Right cardiac atrium (tissue), 5 donors: ENCODE measurements around the gene PLEKHA5. TPM values are rescaled to one million over a fixed set of nuclear protein-coding genes. Genes with fewer than 3 reads are reported as not detected.

ENCODE experiments used
- ATAC-seq, 2 donors: fragments of 200-7000 bp; cut with Tn5 transposase; one replicate each; pipeline versions ENCODE4 v1.8.0 to v1.9.1; 2020; ENCODE audit warnings: moderate library complexity in 2 of 2, mild to moderate bottlenecking in 1 of 2
- DNase-seq, 3 donors: peaks; one replicate each; pipeline ENCODE4 v3.0.0-alpha.2; 2020
- H3K27ac ChIP-seq: one replicate; pipeline ENCODE4 v1.5.1; 2013; ENCODE audit warnings: mild to moderate bottlenecking, low read length, control low read depth, moderate library complexity
- H3K27me3 ChIP-seq: one replicate; pipeline ENCODE4 v1.6.1; 2013; ENCODE audit not compliant: control insufficient read depth, insufficient read depth
- H3K4me1 ChIP-seq: one replicate; pipeline ENCODE4 v1.6.1; 2013; ENCODE audit warnings: low read length; ENCODE audit not compliant: control insufficient read depth, insufficient read depth
- H3K4me3 ChIP-seq: one replicate; pipeline ENCODE4 v1.5.1; 2013; ENCODE audit warnings: low read length, control low read depth
- H3K9me3 ChIP-seq: one replicate; pipeline ENCODE4 v1.6.1; 2013; ENCODE audit warnings: low read length; ENCODE audit not compliant: control insufficient read depth
- WGBS: extraction: QIAGEN DNeasy Blood & Tissue Kit; methylation state at CpG from one replicate; pipeline ENCODE4 v1.1.7; 2013; 5-methylcytosine and 5-hydroxymethylcytosine counted together
- intact Hi-C, 4 donors: fragments of 100-400 bp; cut with DNase I; formaldehyde crosslinking; loops; one replicate each; pipeline versions ENCODE4 v1.11.0 to v1.14.0; 2022 to 2023
- polyA plus RNA-seq: library from polyadenylated mRNA; stranded (reverse); fragments of 200-250 nt; gene quantifications from one replicate; pipeline ENCODE4 v1.2.3, GENCODE V29; 2013
- total RNA-seq, 4 donors: library from RNA; stranded (reverse); fragmentation: NEBNext Ultra II Directional; extraction: Animal tissue kit (Norgen Biotek cat#: 25700); gene quantifications; one replicate each; pipeline ENCODE4 v1.2.1, GENCODE V29; 2021
- donor health status: healthy with polysubstance abuse.
- donor health status: DM: no; HTN: yes; CAD: no.
- donor health status: DM: no; HTN: no; CAD: no.
- donor health status: DM: no; HTN: yes; CAD: no; lungs with severe emphysema.
- donor health status: DM: yes; HTN: yes; CAD: no.

The PLEKHA5 gene
- total and polyA plus RNA-seq, 5 donors = 47.3 to 88.0 (median 66.2) TPM

DNA sequence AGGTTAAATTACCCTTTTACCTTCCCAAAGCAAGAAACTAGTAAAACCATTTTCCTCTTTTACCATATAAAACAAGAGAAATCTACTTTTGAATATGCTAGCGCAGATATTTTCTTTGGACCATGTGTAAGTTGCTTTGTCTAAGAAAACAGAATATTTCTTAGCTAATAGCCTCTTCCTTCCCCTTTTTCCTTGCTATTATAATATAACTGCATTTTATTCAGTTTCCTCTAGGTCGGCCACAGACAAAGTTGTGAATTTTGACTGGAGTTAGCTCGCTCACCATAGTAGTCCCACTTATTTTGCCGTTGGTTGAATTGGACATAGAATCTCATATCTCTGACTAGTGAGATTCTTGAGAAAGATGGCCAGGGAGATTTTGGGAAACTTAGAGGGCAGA, 115.6 kb downstream of the PLEKHA5 start:
- ATAC-seq (no peak), DNase-seq (no peak)
- intact Hi-C loops = no loop called here
- H3K9me3 ChIP-seq = no peaks in the 10 kb centered on the region
- H3K27me3 ChIP-seq = no peaks in the 10 kb centered on the region
- H3K4me3 ChIP-seq = no peak overlapping the region
- WGBS = 81% methylated on average over 4 of the region's 4 CpGs
- no peak overlapping the region for H3K27ac ChIP-seq
- peaks cover 4% of the 10 kb centered on the region for H3K4me1 ChIP-seq

DNA sequence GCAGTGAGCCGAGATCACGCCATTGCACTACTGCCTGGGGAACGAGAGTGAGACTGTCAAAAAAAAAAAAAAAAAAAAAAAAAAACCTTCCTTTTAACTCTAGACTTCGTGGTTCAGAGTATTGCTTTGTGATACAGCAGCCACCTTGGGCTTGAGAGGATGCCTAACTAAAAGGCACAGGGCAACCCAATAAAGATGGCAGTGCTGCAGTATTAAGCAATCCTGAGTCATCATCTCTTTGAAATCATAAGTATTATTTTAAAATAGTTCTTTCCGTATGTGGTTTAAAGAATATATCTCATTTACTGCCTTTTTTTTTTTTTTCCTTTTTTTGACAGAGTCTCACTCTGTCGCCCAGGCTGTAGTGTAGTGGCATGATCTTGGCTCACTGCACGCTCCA, 116.1 kb downstream of the PLEKHA5 start:
- no peak overlapping the region for H3K4me3 ChIP-seq
- H3K27me3 ChIP-seq = no peaks in the 10 kb centered on the region
- DNase-seq = no peak
- ATAC-seq = no peak
- no peak overlapping the region for H3K27ac ChIP-seq
- WGBS = 87% methylated on average over 7 of the region's 7 CpGs
- peaks cover 4% of the 10 kb centered on the region for H3K4me1 ChIP-seq
- intact Hi-C loops = no loop called here
- H3K9me3 ChIP-seq = no peaks in the 10 kb centered on the region

DNA sequence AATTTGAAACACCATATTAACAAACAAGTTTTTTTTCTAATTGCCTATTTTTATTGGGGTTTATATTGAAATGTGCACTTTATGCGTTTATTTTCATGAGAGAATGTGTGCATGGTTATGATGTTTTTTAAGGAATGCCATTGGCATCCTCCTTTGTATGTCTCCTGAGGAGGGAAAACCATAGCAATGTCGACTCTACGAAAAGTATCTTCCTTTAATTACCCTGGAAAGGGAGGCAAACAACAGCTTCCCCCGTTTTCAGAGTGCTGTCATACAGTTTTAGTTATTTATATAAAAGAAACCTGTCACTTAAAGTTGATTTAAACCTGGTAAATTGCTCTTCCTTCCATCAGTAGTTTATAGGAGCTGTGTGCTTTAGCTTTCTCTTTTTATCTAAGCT, 117.4 kb downstream of the PLEKHA5 start:
- intact Hi-C loops = no loop called here

DNA sequence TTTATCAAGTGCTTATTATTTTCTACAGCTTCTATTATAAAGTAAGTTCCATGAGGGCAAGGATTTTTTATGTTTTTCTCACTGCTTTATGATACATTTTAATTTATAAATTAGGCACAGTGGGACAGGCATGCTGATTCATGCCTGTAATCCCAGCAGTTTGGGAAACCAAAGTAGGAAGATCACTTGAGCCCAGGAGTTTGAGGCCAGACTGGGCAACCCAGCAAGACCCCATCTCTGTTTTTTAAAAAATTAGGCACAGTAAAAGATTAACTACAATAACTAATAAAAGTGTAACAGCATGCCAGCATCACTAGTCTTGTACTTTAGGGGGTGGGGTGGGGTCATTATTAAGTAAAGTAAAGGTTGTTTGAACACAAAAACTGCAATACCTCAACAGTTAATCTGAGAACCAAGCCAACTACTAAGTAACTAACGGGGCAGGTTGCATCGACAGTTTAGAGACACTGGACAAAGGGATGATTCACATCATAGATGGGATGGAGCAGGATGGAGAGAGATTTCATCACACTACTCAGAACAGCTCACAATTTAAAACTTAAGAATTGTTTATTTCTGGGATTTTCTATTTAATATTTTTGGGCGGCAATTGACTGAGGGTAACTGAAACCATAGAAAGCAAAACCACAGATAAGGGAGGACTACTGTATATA, 119.5 kb downstream of the PLEKHA5 start:
- no peaks in the 10 kb centered on the region for H3K9me3 ChIP-seq
- no peak overlapping the region for H3K4me3 ChIP-seq
- no peak for ATAC-seq
- WGBS = 87% methylated on average over 3 of the region's 3 CpGs
- peaks cover 1% of the 10 kb centered on the region for H3K4me1 ChIP-seq
- no peak overlapping the region for H3K27ac ChIP-seq
- DNase-seq = no peak
- H3K27me3 ChIP-seq = no peaks in the 10 kb centered on the region
- intact Hi-C loops = no loop called here

More for the DNA sequence above, 117.4 kb downstream of the PLEKHA5 start:
- no peak overlapping the region for H3K27ac ChIP-seq
- 84% methylated on average over 4 of the region's 4 CpGs for WGBS
- no peaks in the 10 kb centered on the region for H3K9me3 ChIP-seq
- ATAC-seq (no peak), DNase-seq (no peak)
- peaks cover 5% of the 10 kb centered on the region for H3K4me1 ChIP-seq
- no peak overlapping the region for H3K4me3 ChIP-seq
- H3K27me3 ChIP-seq = no peaks in the 10 kb centered on the region

DNA sequence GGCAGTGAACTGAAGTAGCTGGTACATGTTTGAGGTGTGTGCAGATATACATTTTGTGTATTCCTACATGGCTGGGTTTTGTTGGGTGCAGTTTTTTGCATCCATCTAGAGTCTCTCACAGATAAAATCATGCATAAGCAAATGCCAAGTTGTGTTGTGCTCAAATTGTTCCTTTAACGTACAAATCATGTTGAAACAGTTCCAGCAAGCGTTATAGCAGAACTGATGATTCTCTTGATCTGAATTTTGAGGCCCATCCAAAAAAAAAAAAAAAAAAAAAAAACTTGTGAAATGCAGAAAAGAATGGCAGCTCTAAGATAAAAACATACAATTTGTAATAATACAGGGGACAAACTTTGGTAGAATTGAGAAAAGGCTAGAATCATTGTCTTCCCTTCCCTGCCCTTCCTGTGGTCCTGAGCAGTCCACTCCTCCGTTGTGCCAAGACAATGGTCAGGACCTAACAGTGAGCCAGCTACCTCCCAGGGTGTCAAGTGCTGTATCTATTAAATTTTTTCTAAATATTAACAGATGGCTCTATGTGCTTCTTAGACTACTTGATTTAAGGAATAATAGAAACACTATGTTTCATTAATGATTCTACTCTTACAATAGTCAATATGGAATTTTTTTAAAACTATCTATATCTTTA, 122.1 kb downstream of the PLEKHA5 start:
- Histone ChIP-seq H3K27ac (no peak overlapping the region), H3K9me3 (no peaks in the 10 kb centered on the region), H3K4me1 (peaks cover 1% of the 10 kb centered on the region), H3K27me3 (no peaks in the 10 kb centered on the region), H3K4me3 (no peak overlapping the region)
- intact Hi-C loops = no loop called here
- 30% methylated on average over 3 of the region's 3 CpGs for WGBS
- ATAC-seq (no peak), DNase-seq (no peak)

DNA sequence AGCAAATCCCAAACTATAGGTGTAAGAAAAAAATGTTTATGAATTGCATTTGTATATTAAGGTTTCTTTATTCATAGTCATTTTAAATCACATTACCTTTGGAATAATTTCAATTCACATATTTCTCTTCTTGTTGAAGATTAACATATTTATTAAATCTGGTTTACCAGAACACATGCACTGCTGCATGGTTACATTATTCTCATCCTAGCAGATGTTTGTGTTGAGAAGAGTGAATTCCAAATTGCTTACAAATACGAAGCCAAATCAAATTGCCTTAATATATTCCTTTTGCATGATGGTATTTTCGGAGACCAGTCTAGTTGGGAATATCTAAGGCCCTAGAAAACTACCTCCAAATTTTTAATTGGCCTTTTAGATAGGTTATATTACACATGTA, 130.6 kb downstream of the PLEKHA5 start:
- no peak for DNase-seq
- intact Hi-C loops = no loop called here
- Histone ChIP-seq H3K9me3 (no peaks in the 10 kb centered on the region), H3K4me3 (no peak overlapping the region), H3K4me1 (no peaks in the 10 kb centered on the region), H3K27ac (no peak overlapping the region), H3K27me3 (no peaks in the 10 kb centered on the region)
- 97% methylated on average over 2 of the region's 2 CpGs for WGBS
- no peak for ATAC-seq

DNA sequence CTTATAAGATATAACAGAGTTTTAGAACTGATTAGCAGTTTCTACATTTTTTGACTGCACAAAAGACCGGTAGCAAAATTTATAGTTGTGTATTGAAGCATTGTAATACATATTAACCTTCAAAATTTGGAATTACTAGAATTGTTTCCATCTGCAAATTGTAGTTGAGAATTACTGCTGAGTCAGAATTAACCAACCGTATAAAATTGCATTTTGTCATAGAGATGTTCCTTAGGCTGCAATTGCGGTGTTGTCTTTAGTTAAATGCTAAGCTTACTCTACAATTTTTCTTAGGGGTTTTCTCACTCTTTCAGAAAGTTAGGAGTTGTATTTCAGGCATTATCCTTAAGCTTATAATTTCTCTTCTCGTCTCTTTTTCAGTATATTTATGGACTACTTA, 132.2 kb downstream of the PLEKHA5 start:
- no peaks in the 10 kb centered on the region for H3K27me3 ChIP-seq
- DNase-seq (no peak), ATAC-seq (no peak)
- H3K4me1 ChIP-seq = no peaks in the 10 kb centered on the region
- H3K4me3 ChIP-seq = no peak overlapping the region
- intact Hi-C loops = no loop called here
- H3K27ac ChIP-seq = no peak overlapping the region
- H3K9me3 ChIP-seq = no peaks in the 10 kb centered on the region
- WGBS = 95% methylated on average over 4 of the region's 4 CpGs

DNA sequence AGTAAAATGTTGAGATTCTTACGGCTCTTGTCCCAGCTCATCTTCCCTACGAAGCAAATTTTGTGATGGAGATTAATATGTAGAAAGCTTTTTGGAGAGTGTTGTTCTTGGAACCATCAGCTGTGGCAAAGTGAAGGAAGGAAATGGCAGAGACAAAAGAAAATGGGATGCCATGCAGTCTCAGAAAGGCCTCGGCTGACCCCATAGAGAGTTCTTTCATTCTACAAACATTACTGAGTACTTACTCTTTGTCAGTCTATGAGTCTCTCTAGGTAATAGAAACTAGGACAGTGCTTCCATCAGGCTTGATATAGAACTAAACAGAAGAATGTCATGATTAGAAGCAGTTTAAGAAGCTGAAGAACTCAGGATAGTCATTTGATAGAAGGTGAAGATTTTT, 134.1 kb downstream of the PLEKHA5 start:
- no peak for DNase-seq
- WGBS = 81% methylated on average over 3 of the region's 3 CpGs
- no peak for ATAC-seq
- Histone ChIP-seq H3K27ac (no peak overlapping the region), H3K4me1 (no peaks in the 10 kb centered on the region), H3K9me3 (no peaks in the 10 kb centered on the region), H3K27me3 (no peaks in the 10 kb centered on the region), H3K4me3 (no peak overlapping the region)
- intact Hi-C loops = no loop called here

DNA sequence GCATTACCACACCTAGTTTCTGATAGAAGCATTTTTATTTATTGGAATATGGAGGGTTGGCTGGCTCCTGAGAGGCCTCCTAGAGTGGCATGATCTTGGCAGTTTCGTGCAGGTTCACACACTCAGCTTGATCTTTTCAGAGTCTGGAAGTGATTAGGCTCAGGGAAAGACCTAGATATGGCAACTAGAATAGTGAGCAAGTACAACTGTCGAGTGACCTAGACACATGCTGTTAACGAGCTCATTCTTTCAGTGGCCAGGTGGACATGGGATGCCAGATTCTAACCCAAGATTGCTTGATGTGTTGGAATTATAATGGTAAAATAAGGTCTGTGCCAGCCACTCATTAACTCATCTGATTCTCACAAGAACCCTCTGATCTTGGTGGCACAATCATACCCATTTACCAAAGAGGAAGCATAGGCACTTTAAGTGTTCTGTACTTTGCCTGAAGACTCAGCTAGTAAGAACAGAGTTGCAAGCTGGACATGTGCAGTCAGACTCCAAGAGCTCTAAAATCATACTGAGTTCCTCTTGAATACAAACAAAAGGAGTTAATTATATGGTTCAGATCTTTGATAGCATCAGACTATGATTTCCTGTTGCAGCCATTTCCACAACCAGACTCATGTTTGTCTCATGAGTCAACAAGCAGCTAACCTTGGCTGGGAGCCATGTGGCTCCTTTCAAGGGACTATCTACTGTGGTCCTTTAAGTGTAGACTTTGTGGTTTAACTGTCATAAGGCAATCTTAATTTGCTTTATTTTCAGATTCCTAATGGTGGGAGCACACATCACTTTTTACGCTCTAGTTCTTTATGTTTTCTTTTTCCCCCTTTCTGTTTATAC, 144.2 kb downstream of the PLEKHA5 start:
- Histone ChIP-seq H3K9me3 (no peaks in the 10 kb centered on the region), H3K27me3 (no peaks in the 10 kb centered on the region), H3K27ac (no peak overlapping the region), H3K4me1 (peaks cover 6% of the 10 kb centered on the region), H3K4me3 (no peak overlapping the region)
- WGBS = 65% methylated on average over 4 of the region's 4 CpGs
- peak; percentile 72 to 90 (median 83) for DNase-seq
- ATAC-seq = peak; percentile 75 to 89
- intact Hi-C loops = no loop called here

DNA sequence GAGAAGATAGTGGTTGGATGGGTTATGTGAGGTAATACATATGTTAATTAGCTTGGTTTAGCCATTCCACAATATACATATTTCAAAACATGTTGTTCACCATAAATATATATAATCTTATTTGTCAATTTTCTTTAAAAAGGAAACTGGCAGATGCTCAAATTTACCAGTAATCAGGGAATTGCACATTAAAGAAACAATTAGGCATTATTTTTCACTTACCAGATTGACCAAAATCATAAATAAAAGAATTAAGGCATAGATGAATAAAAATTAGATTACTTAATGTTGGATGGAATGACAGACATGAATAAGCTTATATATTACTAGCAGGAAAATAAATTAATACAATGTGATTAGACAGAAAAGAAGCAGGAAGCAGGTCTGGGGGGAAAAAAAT, 147.2 kb downstream of the PLEKHA5 start:
- Histone ChIP-seq H3K9me3 (no peaks in the 10 kb centered on the region), H3K27ac (no peak overlapping the region), H3K27me3 (no peaks in the 10 kb centered on the region), H3K4me1 (peaks cover 6% of the 10 kb centered on the region), H3K4me3 (no peak overlapping the region)
- DNase-seq (no peak), ATAC-seq (no peak)
- intact Hi-C loops = no loop called here

DNA sequence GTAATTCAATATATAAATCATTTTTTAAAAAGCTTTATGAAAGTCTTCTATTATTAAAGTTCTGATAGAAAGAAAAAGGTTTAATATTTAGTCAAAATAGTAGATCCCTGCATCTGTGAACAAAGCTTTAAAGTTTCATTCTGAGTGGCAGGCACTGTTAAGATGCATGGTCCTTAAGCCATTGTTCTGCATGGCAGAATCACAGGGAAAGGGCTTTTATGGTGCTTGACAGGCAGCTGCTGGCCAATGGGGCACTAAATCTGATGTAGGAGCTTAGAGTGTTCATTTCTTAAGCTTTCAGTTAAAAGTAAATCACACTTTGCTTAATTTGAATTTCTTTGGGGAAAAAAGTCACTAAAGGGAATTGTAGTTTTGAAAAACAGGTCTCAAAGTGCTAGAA, 148.2 kb downstream of the PLEKHA5 start:
- ATAC-seq (no peak), DNase-seq (no peak)
- intact Hi-C loops = no loop called here
- Histone ChIP-seq H3K27ac (no peak overlapping the region), H3K4me3 (no peak overlapping the region), H3K27me3 (no peaks in the 10 kb centered on the region), H3K9me3 (no peaks in the 10 kb centered on the region), H3K4me1 (peaks cover 6% of the 10 kb centered on the region)
